Measurements from ENCODE around the gene GHSR.

DNA sequence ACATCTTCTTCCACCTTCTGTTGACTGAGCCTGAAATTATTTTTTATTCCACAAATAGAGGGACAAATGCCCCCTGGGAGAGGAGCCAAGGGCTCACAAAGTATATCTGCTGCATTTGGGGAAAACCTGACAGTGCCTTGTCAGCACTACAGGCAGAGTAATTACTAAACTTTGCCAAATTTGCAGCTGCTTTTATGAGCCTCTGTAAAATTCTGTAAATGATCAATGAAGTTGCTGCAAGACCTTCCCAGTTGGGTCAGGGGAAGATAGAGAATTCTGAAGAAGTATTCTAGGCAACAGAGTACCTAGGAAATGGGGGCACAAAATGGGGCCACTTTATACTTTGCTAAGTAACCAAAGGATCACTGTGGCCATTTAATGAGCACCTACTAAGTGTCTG, 10.5 kb downstream of the GHSR start:
- no peak for TF ChIP-seq POLR2A (IDR thresholded peaks at IDR 0.05)
- TF ChIP-seq, protein P1, sequence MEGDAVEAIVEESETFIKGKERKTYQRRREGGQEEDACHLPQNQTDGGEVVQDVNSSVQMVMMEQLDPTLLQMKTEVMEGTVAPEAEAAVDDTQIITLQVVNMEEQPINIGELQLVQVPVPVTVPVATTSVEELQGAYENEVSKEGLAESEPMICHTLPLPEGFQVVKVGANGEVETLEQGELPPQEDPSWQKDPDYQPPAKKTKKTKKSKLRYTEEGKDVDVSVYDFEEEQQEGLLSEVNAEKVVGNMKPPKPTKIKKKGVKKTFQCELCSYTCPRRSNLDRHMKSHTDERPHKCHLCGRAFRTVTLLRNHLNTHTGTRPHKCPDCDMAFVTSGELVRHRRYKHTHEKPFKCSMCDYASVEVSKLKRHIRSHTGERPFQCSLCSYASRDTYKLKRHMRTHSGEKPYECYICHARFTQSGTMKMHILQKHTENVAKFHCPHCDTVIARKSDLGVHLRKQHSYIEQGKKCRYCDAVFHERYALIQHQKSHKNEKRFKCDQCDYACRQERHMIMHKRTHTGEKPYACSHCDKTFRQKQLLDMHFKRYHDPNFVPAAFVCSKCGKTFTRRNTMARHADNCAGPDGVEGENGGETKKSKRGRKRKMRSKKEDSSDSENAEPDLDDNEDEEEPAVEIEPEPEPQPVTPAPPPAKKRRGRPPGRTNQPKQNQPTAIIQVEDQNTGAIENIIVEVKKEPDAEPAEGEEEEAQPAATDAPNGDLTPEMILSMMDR (IDR thresholded peaks at IDR 0.05), result no peak

Data from thyroid gland (tissue), 4 donors.